ENCODE data around the gene AKT2. TPM values are rescaled to one million over a fixed set of nuclear protein-coding genes. Genes with fewer than 3 reads are reported as not detected.

Gene AKT2
- total RNA-seq, 4 donors from 2014 or later: 88.0 to 387 (median 102) TPM

DNA sequence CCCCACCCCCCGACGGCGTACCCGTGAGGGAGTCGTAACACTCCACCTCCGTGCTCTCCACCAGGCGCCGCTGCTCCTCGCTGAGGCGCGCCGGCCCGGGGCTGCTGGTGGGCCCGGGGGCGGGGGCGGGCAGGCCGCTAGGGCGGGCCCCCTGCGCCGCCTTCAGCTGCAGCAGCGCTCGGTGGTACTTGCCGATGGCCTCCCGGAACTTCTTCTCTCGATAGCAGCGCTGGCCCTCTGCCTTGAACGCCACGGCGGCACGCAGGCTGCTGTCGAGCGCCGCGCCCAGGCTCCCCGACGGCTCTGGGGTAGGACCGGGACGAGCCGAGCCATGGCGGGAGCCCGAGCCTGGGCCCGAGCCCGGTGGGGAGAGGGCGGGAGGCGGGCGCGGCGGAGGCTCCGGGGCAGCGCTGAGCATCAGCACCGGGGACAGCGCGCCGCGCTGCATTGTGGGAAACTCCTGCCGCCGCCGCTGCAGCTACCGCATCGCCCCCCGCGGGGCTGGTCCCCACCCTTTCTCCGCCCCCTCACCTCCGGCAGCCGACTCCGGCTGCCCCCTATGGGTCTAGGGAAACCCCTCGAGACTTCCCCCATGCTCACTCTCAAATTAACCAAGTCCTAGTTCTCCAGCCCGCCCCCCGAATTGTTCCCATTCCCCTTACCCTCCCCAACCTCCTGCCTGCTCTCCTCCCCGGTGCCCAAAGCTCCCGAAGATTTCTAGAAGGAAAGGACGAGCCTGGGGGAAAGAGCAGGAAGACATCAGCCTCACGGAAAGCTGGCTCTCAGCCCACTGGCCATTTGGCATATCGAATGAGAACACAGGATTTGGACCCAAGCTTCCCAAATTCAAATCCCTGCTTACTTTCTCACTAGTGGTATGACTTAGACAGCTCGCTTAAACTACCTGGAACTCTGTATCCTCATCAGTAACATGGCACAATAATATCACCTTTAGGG is 66.9 kb downstream of the AKT2 start, which contains the start of gene TTC9B:
Gene TTC9B (minus strand): TSS at position 451 of the 957 bp plus-strand sequence. CDS start 3 bp downstream, at position 448.
- no peaks in the 10 kb centered on the region for H3K36me3 ChIP-seq
- in situ Hi-C loops (cut with MboI; ENCODE audit: low sequenced_read_pairs in 4 of 4): loop anchor here in 1 of 4 donors (25.0 kb wide), 1 partner anchor 231 kb away; the partner anchor contains the start of gene ZNF546
- no peak for TF ChIP-seq POLR2A (IDR thresholded peaks at IDR 0.05)
- TF ChIP-seq, protein P1, sequence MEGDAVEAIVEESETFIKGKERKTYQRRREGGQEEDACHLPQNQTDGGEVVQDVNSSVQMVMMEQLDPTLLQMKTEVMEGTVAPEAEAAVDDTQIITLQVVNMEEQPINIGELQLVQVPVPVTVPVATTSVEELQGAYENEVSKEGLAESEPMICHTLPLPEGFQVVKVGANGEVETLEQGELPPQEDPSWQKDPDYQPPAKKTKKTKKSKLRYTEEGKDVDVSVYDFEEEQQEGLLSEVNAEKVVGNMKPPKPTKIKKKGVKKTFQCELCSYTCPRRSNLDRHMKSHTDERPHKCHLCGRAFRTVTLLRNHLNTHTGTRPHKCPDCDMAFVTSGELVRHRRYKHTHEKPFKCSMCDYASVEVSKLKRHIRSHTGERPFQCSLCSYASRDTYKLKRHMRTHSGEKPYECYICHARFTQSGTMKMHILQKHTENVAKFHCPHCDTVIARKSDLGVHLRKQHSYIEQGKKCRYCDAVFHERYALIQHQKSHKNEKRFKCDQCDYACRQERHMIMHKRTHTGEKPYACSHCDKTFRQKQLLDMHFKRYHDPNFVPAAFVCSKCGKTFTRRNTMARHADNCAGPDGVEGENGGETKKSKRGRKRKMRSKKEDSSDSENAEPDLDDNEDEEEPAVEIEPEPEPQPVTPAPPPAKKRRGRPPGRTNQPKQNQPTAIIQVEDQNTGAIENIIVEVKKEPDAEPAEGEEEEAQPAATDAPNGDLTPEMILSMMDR (IDR thresholded peaks at IDR 0.05 in 4 of 5, conservative IDR thresholded peaks at IDR 0.05 in 1 of 5): no peak

DNA sequence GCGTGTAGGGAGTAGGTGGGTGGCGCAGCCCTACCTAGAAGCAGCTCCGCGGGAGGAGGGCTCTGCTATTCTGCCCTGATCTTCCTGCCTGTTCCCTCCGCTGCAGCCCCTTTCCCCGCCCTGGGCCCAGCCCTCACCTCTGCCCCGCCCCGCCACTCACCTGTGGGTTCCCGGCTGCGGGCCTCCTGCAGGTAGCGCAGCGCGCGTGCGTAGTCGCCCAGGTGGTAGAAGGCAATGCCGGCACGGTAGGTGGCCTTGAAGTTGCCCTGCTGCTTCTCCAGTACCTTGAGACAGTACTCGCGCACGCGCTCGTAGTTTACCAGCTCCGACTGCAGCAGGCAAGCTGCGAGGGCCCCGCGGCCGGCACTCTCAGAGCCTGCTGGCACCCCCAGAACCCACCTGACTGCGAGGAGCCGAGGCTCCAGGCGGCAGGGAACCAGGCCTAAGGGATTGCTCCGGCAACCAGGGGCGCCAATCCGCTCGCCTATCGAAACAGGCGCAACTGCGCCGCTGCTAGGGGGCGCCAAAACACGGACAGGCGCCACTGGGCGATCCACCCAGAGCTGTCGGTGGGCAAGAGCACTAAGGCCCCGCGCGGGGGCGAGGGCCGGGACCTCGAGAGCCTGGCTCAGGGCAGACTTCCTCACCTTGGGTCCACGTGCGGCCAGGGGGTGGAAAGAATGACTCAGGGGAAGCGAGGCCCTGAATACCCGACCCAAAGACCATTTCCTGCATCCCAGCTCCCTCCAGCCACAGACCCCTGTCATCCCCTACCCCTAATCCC is 67.9 kb downstream of the AKT2 start:
- DNase-seq (no peak), ATAC-seq (no peak)
- peaks cover 0 to 2% of the 10 kb centered on the region in 2 donors for H3K4me1 ChIP-seq
- H3K9me3 ChIP-seq: no peaks in the 10 kb centered on the region
- no peak overlapping the region for H3K27ac ChIP-seq
- no peak for TF ChIP-seq POLR2A (IDR thresholded peaks at IDR 0.05)
- TF ChIP-seq, protein P1 (IDR thresholded peaks at IDR 0.05 in 4 of 5, conservative IDR thresholded peaks at IDR 0.05 in 1 of 5): peak; percentile 18 to 71 (median 45)
- intact Hi-C loops (cut with DNase I; ENCODE audit: low total_unique reads) (no loop called here), in situ Hi-C loops (cut with MboI; ENCODE audit: low sequenced_read_pairs in 4 of 4) (loop anchor here in 1 of 4 donors (25.0 kb wide), 1 partner anchor 230 kb away; the partner anchor contains the start of gene ZNF546)
- peaks cover 0 to 2% of the 10 kb centered on the region in 2 donors for H3K36me3 ChIP-seq
- no peak overlapping the region for H3K4me3 ChIP-seq
- peaks cover 38 to 44% (median 42%) of the 10 kb centered on the region in 3 donors for H3K27me3 ChIP-seq

More for the DNA sequence above, 66.9 kb downstream of the AKT2 start, which contains the start of gene TTC9B:
- no peak for ATAC-seq
- no peaks in the 10 kb centered on the region for H3K9me3 ChIP-seq
- H3K4me1 ChIP-seq: peaks cover 0 to 2% of the 10 kb centered on the region in 2 donors
- intact Hi-C loops (cut with DNase I; ENCODE audit: low total_unique reads): no loop called here
- no peak within 1 kb of the TSS for H3K27ac ChIP-seq
- DNase-seq: no peak
- peaks cover 38 to 52% (median 47%) of the 10 kb centered on the region in 3 donors for H3K27me3 ChIP-seq
- H3K4me3 ChIP-seq: no peak within 1 kb of the TSS

DNA sequence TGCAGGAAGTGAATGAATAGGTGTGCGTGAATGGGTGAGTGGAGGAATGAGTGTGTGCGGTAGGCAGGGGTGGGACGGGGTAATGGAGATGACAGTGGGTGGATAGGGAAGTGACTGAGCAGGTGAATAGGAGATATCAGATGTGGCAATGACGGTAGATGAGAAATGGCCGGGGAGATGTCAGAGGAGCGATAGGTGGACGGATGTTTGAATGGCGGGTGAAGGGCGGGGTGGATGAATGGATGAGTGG is 68.4 kb downstream of the AKT2 start:
- Histone ChIP-seq H3K4me1 (peaks cover 0 to 2% of the 10 kb centered on the region in 2 donors), H3K36me3 (peaks cover under 1 to 7% of the 10 kb centered on the region in 2 donors), H3K27ac (no peak overlapping the region), H3K9me3 (no peaks in the 10 kb centered on the region), H3K4me3 (no peak overlapping the region), H3K27me3 (peaks cover 38 to 43% (median 42%) of the 10 kb centered on the region in 3 donors)
- intact Hi-C loops (cut with DNase I; ENCODE audit: low total_unique reads) (no loop called here), in situ Hi-C loops (cut with MboI; ENCODE audit: low sequenced_read_pairs in 4 of 4) (loop anchor here in 1 of 4 donors (25.0 kb wide), 1 partner anchor 229 kb away; the partner anchor contains the start of gene ZNF546)
- no peak for DNase-seq
- no peak for ATAC-seq
- TF ChIP-seq POLR2A (IDR thresholded peaks at IDR 0.05): no peak
- TF ChIP-seq, protein P1 (IDR thresholded peaks at IDR 0.05 in 4 of 5, conservative IDR thresholded peaks at IDR 0.05 in 1 of 5): no peak

DNA sequence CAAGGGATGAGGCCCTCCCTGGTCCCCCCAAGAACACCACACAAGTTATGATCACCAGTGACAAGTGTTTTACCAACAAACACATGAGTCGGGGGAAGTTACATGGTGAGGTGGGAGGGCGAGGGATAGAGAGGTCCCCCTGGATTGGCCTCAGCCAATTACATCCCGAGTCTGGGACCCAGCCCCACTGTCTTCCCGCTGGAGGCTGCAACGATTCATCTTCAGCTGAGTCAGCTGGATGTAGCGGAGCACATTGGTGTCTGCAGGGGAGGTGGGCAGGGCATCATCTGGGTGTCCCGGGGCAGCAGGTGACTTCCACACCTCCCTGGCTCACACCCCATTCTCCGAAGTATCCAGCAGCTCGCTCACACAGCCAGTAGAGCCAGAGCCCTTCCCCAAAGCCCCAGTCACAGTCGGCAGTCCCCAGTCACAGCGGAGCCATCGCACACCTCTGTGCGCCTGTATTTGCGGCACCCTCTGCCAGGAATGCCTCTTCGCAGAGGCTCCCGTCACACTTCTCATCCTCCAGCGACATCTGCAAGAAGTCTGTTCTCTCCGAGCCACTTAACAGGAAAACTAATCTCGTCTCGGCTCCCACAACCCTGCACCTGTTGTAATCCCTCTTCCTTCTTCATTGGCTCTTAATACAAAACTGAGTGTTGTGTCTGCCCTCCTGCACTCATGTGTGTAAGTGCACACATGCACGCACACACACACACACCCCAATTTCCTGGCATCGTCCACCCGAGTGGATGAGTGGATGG is 69.0 kb downstream of the AKT2 start:
- ATAC-seq: no peak

More for the DNA sequence above, 69.0 kb downstream of the AKT2 start:
- peaks cover 0 to 2% of the 10 kb centered on the region in 2 donors for H3K4me1 ChIP-seq
- intact Hi-C loops (cut with DNase I; ENCODE audit: low total_unique reads): no loop called here
- H3K27me3 ChIP-seq: peaks cover 38 to 43% (median 42%) of the 10 kb centered on the region in 3 donors
- in situ Hi-C loops (cut with MboI; ENCODE audit: low sequenced_read_pairs in 4 of 4): loop anchor here in 1 of 4 donors (25.0 kb wide), 1 partner anchor 229 kb away; the partner anchor contains the start of gene ZNF546
- H3K4me3 ChIP-seq: no peak overlapping the region
- DNase-seq: no peak
- H3K27ac ChIP-seq: no peak overlapping the region
- no peak for TF ChIP-seq POLR2A (IDR thresholded peaks at IDR 0.05)
- no peaks in the 10 kb centered on the region for H3K9me3 ChIP-seq
- H3K36me3 ChIP-seq: peaks cover 3 to 11% of the 10 kb centered on the region in 2 donors

All from gastrocnemius medialis (tissue), 4 donors.